SK-N-DZ (cell line): ENCODE results near the gene SYT9. TPM values are rescaled to one million over a fixed set of nuclear protein-coding genes. Genes with fewer than 3 reads are reported as not detected.

Source experiments
- DNase-seq: peaks from one replicate; pipeline ENCODE4 v3.0.0-alpha.2; 2015; ENCODE audit warnings: low spot score
- polyA plus RNA-seq, 2 experiments: library from polyadenylated mRNA; depleted of rRNA; stranded (reverse); fragments of >200 nt; gene quantifications; 2 replicates each; pipeline ENCODE4 v1.2.3, GENCODE V29; 2014

SYT9 gene
- not detected in 2 replicates for polyA plus RNA-seq (2014; cell fraction: cytosol; rRNA removed)
- 0.25 TPM in 1 of 2 replicates, not detected in the other for polyA plus RNA-seq (2014; cell fraction: nucleus; rRNA removed)

GRCh38 chr11:7251836-7252682 lies at the start of gene SYT9:
Gene SYT9, plus strand, starts transcription at chr11:7251904. Its CDS starts 283 bp downstream, at chr11:7252187.
- DNase-seq = peak; percentile 38

- no peak for DNase-seq
Observed at GRCh38 chr11:7202412-7202811, 49.3 kb upstream of the SYT9 start.

GRCh38 chr11:7204778-7205177 lies 46.9 kb upstream of the SYT9 start:
- DNase-seq = no peak

GRCh38 chr11:7208391-7208790 lies 43.3 kb upstream of the SYT9 start:
- no peak for DNase-seq

GRCh38 chr11:7219491-7219890 lies 32.2 kb upstream of the SYT9 start:
- DNase-seq = no peak

- no peak for DNase-seq
Observed at GRCh38 chr11:7220636-7221035, 31.1 kb upstream of the SYT9 start.

- no peak for DNase-seq
Observed at GRCh38 chr11:7222619-7223018, 29.1 kb upstream of the SYT9 start.

- no peak for DNase-seq
Observed at GRCh38 chr11:7239877-7240276, 11.8 kb upstream of the SYT9 start.

GRCh38 chr11:7245341-7245740 lies 6.4 kb upstream of the SYT9 start:
- no peak for DNase-seq

GRCh38 chr11:7246179-7246578 lies 5.5 kb upstream of the SYT9 start:
- no peak for DNase-seq

- no peak for DNase-seq
Observed at GRCh38 chr11:7250166-7250565, 1.5 kb upstream of the SYT9 start.

- DNase-seq = no peak
Observed at GRCh38 chr11:7251487-7251835, 243 bp upstream of the SYT9 start.

- no peak for DNase-seq
Observed at GRCh38 chr11:7252683-7253213, 1.0 kb downstream of the SYT9 start.

GRCh38 chr11:7253800-7254199 lies 2.1 kb downstream of the SYT9 start:
- no peak for DNase-seq

GRCh38 chr11:7254731-7255291 lies 3.1 kb downstream of the SYT9 start:
- no peak for DNase-seq

GRCh38 chr11:7256943-7257342 lies 5.2 kb downstream of the SYT9 start:
- DNase-seq = no peak

GRCh38 chr11:7257724-7258123 lies 6.0 kb downstream of the SYT9 start:
- no peak for DNase-seq

GRCh38 chr11:7261578-7261977 lies 9.9 kb downstream of the SYT9 start:
- no peak for DNase-seq

GRCh38 chr11:7262672-7263071 lies 11.0 kb downstream of the SYT9 start:
- no peak for DNase-seq

GRCh38 chr11:7263842-7264241 lies 12.1 kb downstream of the SYT9 start:
- DNase-seq = no peak

GRCh38 chr11:7268758-7269157 lies 17.1 kb downstream of the SYT9 start:
- DNase-seq = no peak

GRCh38 chr11:7270233-7270865 lies 18.6 kb downstream of the SYT9 start:
- DNase-seq = no peak
